Midbrain (tissue), 1 donor: ENCODE data around the gene TMEM208.

Source experiments
- DNase-seq: peaks from one replicate; lab custom pipeline; 2025; lab: John Stamatoyannopoulos, UW

TMEM208 gene

DNA sequence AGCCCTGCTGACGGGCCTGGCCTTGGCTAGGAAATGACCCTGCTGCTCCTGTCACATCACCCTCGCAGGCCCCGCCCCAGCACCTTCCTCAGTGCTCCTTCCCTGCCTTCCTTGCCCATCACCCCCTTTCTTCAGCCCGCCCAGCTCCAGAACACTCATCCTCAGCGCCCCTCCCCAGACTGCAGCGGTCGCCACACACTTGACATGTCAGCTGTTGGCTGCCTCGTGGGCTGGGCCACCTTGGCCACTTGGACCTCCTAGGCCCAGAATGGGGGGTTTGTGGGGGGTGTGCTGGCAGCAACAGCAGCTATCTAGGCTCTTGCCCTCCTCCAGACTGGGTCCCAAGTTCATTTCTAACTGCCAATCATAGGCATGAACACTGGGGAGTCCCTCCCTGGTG, 17.4 kb upstream of the TMEM208 start:
- DNase-seq = no peak

- no peak for DNase-seq
Observed at GRCh38 chr16:67210069-67210937, 16.6 kb upstream of the TMEM208 start.

DNA sequence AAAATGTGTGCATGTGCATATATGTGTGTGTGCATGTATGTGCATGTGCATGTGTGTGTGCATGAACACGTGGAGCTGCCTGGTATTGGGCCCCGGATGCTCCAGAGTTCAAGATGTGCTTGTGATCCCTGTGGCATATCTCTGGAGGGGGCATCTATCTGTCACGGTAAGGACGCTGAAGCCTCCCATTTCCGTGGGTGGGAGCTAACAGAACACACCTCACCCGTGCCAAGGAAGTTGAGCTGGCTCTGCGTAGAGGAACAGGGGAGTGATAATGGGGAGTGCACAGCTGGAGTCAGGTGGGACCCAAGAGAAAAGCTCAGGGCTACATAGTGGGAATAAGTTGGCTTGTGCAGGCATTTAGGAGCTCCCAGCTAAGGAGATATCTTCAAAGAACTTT, 15.3 kb upstream of the TMEM208 start:
- no peak for DNase-seq

DNA sequence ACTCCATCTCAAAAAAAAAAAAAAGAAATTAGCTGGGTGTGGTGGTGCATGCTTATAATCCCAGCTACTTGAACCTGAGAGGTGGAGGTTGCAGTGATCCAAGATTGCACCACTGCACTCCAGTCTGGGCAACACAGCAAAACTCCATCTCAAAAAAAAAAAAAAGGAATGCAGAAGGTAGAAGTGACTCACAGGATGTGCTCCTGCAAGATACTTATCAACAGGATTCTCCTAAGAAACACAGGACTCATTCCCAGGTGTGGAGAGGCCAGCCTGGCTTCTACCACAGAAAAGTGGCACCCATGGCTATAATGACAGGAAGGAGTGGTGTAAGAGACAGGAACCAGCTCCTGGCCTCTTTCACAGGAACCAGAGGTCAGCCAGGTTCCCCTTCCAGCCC, 14.2 kb upstream of the TMEM208 start:
- no peak for DNase-seq

- no peak for DNase-seq
Observed at GRCh38 chr16:67213197-67214019, 13.5 kb upstream of the TMEM208 start.

- DNase-seq = no peak
Observed at GRCh38 chr16:67215706-67216105, 11.2 kb upstream of the TMEM208 start.

GRCh38 chr16:67216612-67217490, 10.1 kb upstream of the TMEM208 start:
- peak; percentile 25 for DNase-seq

DNA sequence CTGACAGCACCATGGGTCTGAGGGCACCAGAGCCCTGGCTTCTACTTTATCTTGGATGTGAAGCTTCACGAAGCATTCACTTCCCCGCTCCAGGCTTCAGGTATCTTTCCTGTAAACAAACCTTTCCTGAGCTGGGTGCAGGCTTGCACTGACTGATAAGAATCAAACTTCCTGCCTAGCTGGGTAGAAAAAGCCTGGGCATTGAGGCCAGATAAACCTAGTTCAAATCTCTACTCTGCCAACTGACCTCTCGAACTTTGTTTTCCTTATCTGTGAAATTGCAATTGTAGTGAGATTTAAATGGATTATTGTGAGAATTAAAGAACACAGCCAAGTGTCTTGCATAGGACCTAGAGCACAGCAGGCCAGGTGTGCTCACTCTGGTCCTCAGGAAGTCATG, 2.9 kb upstream of the TMEM208 start:
- DNase-seq = no peak

DNA sequence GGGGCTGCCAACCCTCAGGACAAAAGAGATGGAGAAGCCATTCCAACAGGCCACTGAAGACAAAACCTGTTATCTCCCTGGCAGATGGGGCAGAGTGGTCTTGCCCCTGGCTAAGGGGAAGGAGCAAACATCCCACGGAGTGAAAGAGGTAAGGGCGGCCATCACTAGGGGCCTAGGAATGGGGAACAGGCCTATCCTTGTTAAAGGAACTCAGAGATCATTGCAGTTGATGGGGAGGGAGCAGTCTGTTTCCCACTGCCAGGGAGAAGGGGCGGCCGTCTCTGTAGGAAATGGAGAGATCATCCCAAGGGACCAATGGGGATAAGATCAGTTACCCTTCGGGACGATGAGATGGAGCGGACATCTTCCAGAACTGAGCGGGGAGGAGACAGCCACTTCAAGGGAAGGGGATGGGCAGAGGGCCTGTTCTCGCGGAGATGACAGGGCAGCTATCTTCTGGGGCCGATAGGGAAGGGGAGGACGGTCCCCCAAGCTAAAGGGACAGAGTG, 581 bp upstream of the TMEM208 start:
- no peak for DNase-seq

DNA sequence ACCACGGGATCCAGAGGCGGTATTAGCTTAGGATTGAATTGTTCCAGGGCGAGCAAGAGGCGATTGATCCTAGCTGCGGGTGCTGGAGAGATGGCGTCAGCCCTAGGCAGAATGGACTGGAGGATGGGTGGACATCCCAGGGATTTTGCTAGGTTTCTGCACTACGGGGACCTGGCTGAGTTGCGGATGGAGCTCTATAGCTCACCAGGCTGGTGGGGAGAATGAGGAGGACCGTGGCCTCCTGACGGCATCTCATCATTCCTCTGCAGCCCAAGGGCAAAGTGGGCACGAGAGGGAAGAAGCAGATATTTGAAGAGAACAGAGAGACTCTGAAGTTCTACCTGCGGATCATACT, 614 bp downstream of the TMEM208 start:
- DNase-seq = no peak

- no peak for DNase-seq
Observed at GRCh38 chr16:67228034-67228785, 1.3 kb downstream of the TMEM208 start.

GRCh38 chr16:67228905-67229304, 2.0 kb downstream of the TMEM208 start:
- DNase-seq = no peak

- no peak for DNase-seq
Observed at GRCh38 chr16:67229906-67230808, 3.2 kb downstream of the TMEM208 start.

DNA sequence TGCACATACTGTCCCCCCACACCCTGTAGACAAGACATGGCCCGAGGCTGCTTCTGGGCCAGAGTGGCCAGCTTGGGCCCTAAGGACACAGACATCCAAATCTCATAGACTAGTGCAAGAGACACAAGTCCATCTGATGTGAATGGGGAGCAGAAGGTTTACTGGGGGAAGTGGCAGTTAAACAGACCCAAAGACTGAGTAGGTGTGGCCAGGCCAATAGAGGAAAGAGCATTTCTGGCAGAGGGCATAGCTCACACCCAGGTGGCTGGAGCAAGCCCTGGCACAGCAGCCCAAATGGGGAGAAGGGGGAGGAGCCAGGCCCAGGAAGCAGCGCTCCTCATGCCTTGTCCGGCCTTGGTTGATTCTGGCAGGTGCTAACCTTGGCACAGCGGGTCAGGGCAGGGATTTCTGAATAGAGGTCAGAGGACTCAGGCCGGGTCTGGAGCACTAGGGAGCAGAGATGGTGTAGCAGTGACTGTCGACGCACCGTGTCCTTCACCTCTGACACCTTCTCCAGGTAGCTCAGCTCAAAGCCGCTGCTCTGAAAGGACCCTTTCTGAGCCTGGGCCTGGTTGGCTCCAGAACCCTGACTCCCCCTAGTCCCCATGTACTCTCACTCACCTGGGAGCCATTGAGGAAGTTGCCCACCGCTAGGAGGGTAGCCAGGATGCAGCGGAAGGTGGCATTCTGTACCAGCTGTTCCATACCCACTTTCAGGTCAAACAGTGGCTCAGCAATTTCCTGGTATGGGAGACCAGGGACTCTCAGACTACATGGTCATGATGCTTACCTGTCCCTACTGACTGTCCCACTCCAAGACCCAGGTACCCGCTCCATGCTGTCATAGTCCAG, 4.1 kb downstream of the TMEM208 start:
- no peak for DNase-seq

DNA sequence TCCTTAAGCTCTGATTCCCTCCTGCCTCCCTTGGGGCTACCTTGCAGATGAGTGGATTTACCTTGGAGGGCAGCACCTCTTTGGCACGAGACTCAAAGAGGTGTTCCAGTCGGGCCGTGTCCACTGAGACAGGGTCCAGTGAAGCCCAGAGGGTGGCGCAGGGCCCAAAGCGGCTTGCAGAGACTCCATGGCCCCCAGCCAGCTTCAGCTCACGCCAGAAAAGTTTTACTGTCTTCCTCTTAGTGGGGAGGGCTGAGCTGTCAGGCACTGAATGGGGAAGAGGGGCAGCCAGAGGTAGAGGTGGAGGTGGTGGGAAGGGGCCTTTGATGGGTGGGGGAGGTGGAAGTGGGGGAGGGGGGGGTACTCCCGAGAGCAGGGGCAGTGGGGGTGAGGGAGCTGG, 6.7 kb downstream of the TMEM208 start:
- no peak for DNase-seq

DNA sequence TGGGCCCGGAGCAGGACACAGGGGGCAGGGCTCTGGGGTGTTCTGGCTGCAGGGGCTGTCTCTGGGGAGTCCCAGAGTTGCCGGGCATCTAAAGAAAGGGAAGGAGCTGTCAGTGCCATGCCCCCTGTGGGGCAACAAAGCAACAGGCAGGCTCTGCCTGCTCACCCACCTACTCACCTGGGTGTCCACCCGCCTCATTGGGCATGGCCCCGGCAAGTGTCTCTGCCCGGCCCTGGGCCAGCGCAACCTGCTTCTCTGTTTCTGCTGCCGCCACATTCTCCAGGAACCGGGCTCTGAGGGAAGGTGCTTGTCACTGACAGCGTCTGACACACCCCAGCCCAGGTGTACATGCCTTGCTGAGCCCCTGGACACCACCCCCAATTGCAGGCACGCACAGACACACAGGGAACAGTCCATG, 7.3 kb downstream of the TMEM208 start:
- no peak for DNase-seq

DNA sequence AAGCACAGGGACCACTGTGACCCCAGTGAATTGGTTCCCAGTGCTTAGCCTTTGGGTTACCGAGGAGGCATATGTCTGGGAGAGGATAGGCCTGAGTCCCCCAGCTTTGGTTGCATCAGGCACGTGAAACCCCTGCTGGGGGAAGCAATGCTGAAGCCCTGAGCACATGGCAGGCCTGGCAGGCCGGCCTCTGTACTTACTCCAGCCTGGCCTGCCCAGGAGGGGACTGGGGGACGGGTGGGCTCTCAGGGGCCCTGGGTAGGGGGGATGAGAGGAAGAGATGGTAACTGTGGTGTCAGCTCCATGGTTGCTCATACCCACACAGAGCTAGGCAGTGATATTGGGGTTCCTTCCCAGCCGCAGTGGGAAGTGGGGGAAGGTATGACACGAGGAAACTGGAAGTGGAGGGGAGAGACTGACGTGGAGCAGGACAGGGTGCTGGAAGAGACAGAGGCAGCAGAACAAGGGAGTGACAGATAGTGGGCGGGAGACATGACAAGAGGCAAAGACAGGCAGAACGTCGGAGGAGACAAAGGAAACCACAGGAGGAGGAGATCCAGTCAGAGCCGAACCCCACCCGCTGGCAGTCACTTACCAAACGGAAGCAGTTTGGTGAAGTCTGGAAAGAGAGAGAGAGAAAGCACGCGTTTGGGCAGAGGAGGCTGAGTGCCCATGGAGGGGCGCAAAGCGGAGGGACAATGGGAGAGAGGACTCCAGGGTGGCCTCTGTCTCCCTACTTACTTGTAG, 9.1 kb downstream of the TMEM208 start:
- no peak for DNase-seq

- no peak for DNase-seq
Observed at GRCh38 chr16:67236563-67237395, 9.8 kb downstream of the TMEM208 start.
